GM19328 (cell line): ENCODE measurements around the gene SH3RF3.

Experiments used
- ATAC-seq: cut with Tn5 transposase; IDR thresholded peaks from one replicate; pipeline ENCODE4 v1.9.1; 2021; ENCODE audit warnings: mild to moderate bottlenecking, moderate library complexity; ENCODE audit not compliant: unreplicated experiment

SH3RF3 gene

DNA sequence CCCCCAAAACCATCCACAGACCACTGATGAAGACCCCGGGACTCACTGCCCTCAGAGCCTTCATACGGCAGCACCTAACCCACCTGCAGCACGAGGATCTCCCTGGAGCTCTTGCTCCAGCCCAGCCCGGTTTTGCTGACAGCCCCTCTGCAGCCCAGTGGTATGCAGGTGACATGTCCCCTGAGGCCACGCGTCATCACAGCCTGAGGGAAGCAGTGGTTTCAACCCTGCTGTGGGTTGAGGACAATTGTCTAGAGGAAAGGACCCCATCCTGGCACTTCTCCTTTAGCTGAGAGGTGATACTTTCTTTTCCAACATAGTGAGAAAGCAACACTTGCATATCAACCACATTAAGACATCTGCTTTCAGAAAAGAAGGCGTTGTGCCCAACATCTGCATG lies 350.8 kb downstream of the SH3RF3 start:
- no peak for ATAC-seq

DNA sequence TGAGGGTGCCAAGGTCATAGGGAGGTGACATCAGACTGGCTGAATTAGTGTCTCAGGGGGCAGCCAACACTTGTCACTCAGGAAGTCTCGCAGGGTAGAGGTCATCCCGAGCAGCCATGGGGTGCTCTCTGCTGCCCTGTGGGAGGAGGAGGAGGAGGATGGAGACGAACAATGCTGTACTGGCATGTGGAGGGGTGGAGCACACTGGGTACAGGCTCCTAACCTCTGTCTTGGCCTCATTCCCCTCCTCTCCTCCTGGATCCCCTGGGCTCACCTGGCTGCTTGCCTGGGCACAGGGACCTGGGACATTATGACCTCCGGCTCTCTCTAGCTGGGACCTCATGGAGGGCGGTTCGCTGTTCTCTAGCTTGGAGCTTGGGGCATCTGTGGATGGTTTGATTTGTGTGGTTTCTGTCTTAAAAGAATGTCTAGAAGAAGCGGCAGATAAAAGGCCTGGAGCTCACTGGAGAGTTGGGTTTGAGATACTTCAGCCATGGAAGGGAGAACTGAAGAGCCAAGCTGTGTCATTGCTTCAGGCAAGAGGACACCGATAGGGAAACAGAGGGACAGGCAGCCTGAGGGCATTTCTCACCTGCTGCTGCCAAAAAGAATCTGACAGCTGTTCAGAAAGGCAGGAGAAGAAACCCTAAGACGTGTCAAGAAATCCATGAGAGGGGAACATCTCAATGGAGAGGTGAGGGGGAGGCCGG lies 351.6 kb downstream of the SH3RF3 start:
- ATAC-seq: no peak

DNA sequence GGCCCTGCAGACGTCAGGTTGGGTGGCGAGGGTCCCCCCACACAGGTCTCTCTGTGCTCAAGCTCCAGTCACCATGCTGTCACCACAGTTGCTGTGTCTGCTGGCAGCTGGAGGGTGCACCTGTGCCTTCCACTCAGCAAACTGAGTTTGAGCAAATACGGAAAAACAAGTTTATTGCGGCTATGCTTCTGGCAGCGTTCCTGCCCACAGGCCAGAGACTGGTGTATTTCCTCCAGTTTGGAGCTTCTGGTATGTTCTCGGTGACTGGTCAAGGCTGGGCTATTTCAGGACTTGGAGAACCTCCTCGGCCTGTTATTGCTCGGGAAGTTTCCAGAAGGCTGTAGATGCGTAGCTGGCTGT lies 352.2 kb downstream of the SH3RF3 start:
- ATAC-seq: no peak

DNA sequence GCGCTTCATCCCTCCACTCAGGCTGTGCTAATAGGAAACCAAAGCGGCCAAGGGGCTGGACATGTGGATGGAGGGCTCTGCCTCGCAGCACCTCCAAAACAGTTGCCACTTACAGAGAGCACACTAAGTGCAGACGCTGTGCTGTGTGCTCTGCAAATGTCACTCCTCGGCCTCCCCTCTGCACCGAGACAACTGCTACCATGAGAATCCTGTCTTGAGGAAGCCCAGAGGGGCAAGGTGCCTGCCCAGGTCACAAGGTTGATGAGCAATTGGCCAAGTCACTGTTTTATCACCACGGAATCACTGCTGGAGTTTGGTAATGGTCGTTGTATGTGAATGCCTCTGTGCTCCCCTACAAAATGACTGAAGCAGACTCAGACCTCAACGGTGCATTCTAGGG lies 352.6 kb downstream of the SH3RF3 start:
- ATAC-seq: no peak

DNA sequence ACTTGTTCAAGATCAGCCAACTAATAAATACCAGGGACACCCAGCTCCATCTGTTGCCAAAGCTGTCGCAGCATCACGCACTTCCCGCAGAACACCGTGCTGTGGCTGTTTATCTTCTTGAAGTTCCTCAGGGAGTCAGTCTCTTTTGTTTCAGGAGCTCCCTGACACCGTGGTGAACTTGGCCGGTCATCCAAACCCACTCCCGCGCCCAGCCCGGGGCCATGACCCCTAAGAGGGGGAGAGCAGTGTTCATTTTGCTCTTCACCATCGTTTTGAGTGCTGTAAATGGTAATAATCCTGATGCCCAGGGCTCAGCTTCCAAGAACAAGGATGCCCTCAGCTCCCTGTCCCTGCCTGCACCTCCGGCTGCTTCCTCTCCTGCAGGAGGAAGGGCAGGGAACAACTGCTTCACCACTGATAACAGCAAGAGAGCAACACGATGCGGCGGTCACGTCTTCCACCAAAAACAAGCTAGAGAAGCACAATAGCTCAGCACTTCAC lies 353.4 kb downstream of the SH3RF3 start:
- no peak for ATAC-seq

DNA sequence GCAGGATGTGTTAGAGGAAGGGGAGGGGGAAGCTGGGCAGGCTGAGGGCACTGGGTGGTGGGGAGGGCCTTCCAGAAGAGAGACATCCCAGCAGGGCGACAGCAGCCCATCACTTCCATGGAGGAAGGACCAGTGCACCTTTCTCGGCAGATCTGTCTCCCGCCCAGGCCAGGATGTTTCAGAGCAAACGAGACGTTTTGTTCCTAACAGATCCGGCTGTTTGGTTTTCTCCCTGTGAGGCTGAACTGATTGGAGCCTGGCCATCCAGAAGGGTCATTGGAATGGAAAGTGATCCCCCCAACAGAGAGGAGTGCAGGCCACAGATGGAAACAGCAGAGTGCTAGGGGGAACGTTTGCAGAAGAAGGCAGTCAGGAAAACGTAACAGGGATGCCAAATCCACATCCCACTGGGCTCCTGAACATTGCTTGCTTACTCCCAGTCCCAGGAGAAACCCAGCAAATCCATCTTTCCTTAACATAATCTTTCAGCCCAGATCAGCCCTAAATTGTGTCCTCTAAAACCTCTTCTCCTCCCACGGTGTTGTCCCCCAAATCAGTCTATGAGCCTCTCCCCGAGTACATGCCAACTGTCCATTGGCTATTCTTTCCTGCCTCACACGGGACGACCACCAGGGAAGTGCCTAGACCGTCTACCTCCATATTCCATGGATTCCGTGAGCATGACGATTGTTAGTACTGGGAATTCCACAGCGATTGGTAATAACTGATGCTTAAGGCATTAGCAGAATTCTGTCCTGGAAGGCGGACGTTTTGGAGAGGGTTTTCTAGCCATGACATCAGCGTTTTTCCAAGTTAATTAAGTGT lies 357.9 kb downstream of the SH3RF3 start:
- no peak for ATAC-seq

DNA sequence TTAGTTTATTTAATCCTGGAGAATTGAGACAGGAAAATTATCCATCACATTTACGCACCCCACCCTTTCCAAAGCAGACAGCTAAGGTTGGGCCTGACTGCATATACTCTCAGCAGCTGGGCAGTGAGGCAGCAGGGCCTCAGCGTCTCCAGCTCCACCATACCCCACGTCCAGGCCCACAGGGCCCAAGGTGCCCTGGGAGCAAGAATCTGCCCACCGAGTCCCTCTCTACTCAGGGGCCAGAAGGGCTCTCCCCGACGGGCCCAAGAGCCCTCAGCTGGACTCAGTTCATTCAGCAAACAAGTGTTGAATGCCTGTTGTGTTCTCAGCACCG lies 358.5 kb downstream of the SH3RF3 start:
- ATAC-seq: no peak

DNA sequence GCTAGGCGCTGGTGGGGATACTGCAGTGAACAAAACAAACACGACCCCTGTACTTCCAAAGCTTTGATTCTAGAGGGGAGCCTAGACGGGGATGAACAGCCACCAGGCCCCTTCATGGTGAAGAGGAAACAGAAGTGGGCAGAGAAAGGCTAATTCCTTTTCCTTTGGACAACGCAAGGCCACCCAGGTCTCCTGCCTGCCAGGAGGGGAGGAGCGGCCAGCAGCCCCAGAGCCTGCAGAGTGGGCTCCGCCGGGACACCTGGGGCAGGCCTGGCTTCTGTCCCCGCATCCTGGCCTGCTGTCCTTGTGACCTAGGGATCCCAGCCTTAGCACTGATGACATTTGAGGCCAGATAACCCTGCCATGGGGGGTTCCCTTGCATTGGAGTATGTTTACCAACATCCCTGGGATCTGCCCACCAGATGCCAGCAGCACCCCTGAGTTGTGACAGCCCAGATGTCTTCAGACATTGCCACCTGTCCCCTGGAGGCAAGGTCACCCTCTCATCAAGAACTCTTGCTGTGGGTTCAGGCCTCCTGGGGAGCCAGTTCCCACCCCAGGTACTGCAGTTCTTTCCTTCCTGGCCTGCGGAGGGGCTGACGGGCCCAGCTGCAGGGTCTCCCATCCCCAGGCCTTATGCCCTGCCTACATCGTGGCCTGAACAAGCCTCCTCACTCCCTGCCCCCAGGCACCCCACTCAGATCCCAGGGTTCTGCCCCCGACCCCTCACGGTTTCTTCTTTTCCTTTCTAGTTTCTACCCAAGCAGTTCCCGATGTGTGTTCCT lies 359.1 kb downstream of the SH3RF3 start:
- ATAC-seq: no peak

DNA sequence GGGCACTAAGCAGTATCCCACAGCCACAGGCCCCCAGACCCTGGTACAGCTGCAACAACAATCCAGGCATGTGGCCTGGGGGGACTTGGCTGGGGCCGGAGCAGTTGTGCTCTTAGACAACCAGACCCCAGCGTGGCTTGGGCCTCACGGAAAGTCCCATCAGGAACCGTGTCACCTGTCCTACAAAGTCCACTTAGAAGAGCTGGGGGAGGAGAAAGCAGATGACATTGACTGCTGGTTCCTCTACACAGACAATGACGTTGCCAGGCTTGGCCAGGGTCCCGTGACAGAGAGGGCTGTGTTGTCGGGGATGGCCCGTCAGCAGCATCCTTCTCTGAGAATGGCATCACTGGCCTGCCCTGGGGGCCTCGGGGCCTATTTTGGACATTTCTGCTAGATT lies 360.3 kb downstream of the SH3RF3 start:
- no peak for ATAC-seq

DNA sequence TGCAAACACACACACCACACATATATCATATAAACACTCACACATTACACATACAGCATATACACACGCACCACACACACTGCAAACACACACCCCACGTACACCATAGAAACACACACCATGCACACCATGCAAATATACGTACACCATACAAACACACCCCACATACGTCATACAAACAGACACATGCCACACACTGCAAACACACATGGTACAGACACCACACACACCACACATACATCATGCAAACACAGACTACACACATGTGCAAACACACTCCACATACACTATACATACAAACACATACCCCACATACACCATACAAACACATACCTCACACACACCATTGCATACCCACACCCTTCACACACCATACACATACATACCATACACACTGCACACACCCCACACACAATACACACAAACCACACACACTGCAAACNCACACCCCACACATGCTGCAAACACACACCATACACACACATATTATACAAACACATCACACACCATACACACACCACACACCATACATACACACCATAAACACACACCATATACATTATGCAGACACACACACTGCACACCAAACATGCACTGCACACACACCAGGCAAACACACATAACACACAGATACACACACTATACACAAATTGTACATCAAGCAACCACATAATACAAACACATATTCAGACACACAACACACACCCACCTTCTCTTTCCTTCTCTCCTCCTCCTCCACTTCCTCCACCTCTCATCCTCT lies 364.4 kb downstream of the SH3RF3 start:
- ATAC-seq: no peak

DNA sequence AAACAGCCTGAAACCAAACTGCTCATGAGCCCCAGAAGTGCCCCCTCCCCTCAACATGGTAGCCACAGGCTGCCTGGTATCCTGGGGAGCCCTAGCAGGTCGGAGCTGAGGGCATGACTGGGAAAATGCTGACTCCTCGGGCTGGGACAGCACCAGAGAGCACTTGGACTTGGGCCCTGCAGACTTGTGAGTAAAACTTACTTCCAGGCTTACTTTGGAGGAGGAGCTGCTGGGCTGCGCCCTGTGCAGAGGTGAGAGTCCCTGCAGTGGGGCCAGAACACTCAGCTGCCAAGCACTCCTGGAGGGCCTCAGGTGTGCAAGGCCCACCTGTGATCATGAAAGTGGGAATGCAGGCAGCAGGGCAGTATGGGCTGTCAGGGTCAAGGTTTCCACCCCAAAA lies 365.3 kb downstream of the SH3RF3 start:
- no peak for ATAC-seq

DNA sequence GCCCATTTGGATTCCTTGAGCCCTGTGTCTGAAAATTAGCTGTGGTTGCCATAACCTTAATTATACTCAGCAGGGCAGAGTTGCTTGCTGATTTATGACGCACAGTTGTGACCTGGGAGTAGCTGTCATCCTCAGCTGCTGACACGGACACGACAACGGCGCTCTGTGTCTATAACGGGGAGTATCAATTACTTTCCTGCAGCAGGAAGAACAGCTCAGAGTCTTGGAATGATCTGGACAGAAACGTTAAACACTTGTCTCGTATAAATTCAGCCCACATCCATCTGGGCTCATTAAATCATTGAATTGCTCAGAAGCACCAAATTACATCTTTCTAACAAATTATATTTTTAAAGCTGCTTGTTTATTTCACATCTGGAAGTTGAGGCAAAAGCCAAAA lies 368.5 kb downstream of the SH3RF3 start:
- ATAC-seq: no peak

DNA sequence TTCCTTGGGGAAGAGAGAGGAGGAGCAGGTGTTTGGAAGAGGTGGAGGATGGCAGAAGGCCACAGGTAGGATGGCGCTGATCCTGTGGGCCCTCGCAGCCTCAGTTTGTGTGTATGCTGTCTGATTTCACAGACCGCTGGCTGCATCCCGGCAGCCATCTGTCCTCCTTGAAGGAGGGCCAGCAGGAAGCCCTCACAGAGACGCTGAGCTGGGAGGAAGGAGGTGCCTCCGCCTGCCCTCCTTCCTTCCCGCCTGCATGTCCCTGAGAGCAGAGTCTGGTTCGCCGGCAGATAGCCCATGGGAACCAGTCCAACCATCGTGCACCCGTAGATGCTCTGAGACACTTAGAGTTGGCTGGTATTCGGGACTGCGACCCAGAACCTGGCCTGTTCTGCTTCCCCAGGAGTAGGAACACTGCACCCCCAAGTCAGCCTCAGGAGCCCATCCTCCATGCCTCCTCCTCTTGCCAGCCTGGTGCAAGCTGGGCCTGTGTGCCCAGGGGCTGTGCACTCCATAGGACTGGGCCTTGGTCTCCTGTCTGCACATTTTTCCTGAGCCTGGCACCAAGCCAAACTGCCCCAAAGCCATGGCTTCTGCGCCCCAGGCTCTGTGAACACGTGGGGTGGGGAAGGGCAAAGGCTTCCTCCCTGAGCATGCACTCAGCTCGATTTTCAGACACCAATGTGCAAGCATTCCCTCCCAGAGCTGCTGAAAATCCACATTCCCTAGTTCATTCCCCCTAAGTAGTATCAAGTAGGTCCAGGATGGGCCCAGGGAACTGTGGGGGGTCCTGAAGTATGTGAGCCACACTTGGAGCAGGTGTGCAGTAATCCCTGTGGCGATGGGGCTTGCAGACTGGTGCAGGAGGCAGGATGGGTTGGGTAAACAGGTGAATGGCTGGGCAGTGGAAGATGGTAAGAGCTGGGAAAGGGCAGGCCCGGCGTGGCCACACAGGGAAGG lies 369.2 kb downstream of the SH3RF3 start:
- no peak for ATAC-seq

DNA sequence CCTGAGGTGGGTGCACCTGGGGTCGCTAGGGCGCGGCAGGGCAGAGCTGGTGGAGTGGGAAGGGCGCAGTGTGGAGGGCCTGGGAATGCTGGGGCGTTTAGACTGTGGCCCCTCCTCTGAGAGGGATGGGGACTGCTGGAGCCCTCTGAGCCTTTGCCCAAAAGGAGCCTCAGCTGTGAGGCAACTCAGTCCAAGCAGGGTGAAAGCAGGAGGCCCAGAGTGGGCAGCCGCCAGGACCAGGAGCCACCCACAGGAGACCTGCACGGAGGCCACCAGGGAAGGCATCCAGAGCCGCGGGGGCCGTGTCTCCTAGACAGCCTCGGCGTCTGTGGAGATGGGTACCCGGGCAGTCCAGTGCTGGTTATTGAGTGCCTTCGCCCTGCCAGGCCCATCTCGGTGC lies 369.9 kb downstream of the SH3RF3 start:
- no peak for ATAC-seq

DNA sequence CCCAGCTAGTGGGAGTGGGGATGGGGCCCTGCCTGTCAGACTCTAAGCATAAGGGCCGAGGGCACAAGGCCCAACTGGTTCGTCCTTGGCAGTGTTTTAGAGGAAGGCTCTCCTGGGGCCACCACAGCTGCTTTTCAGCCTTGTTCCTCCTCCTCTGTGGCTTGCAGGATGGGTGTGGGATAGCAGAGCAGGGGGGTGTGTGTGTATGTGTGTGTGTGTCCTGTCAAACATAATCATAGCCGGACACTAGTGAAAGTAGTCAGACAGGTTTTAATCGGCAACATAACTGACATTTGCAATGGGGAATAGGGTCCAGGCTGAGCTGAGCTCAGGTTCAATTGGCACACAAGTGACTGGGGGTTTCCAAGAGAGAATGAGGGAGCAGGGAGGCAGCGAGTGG lies 370.6 kb downstream of the SH3RF3 start:
- no peak for ATAC-seq

DNA sequence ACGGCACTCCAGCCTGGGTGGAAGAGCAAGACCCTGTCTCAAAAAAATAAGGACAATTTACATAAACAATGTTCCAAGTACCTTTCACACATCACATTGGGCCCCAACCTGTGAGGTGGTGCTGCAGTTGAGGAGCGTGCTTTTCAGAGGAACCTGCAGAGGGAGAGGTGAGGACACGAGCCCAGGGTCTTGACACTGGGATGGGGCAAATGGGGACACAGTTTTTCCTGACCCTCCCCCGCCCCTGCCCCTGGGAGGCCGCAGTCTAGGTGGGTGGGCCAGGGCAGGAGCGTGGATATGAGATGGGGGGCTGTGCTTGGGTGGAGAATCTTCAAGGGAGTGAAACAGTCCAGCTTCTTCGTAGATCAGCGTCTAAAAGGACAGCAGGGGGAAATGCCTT lies 371.9 kb downstream of the SH3RF3 start:
- ATAC-seq: no peak

DNA sequence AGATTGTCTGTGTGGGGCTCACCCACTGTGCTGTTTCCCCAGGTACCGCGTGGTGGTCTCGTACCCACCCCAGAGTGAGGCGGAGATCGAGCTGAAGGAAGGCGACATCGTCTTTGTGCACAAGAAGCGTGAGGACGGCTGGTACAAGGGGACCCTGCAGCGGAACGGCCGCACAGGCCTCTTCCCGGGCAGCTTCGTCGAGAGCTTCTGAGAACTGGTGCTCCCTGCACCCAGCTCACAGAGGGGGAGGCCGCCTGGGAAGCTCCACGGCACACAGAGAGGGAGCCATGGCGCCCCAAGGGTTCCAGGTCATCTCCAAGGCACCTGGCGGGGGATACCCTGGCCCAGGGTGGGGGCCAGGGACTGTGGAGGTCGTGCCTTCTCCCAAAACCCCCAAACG lies 372.5 kb downstream of the SH3RF3 start:
- no peak for ATAC-seq

DNA sequence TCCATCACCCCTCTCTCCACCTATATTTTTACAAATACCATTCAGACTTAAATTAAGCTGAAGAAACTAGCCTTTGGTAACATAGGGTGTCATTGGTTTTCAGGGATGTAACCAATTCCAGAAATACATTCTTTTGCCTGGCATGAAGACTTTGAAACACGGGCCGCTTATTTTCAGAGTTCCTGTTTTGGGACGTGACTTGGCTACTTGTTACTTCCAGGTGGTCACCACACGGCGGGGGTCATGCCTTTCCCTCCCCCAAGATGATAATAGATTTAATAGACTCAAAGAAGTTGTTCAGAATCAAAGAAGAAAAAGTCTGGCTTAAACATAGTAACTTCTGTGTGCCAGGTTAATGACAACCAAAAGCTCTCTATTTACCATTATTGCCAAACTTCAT lies 374.2 kb downstream of the SH3RF3 start:
- ATAC-seq: no peak

DNA sequence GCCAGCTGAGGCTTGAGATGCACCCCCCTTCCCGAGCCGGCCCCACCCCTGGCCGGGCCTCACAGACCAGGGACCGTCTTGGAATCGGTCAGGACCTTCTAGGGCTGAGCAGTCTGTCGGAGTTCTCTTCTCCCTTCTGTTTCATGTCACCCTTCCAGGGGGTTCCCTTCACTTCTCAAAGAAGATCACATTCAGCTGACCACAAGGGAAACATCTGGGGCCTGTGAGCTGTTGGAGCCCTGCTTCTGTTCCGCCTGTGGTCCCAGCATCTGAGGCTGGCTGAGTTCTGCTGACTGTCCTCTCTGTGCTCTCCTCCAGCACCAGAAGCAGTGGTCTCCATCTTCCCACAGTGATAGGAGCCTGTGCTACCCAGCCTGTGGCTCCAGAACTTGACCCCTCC lies 378.2 kb downstream of the SH3RF3 start:
- ATAC-seq: no peak

DNA sequence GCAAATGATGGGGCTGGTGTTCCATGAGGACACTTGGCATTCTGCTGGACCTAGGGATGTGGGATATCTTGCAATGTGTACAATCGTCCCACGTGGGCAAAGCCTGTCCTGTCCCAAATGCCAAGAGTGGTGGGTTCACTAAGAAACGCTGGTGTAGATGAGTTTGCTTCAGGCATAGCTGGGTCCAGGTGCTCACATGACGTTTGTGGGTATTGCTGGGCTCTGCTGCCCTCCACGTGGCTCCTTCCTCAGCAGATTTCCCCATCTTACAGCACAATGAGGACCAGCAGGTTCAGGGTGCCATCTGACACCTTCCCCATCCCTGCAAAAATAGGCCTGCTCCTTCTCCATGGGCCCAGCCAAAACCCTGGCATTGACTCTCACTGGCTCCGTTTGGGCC lies 378.8 kb downstream of the SH3RF3 start:
- ATAC-seq: no peak
